HepG2 (cell line): ENCODE data around the gene PIK3C2B. TPM values are rescaled to one million over a fixed set of nuclear protein-coding genes. Genes with fewer than 3 reads are reported as not detected.

Experiments
- ATAC-seq: fragments of 200-7000 bp; cut with Tn5 transposase; 3 replicates; pipeline ENCODE4 v1.9.1; 2020; ENCODE audit warnings: mild to moderate bottlenecking, moderate library complexity
- BruUV-seq: library from RNA; stranded (reverse); fragments of 400-500 nt; replicated peaks from 2 replicates; lab custom pipeline; 2021; lab: Mats Ljungman, UMichigan
- CTCF ChIA-PET: fragments of 300-600 bp; formaldehyde crosslinking; extraction: SDS; loops from one replicate; lab custom pipeline; 2021; ENCODE audit warnings: low total read pairs, inconsistent platforms, low intra/inter-chr PET ratio; lab: Yijun Ruan, JAX
- POLR2A ChIA-PET: fragments of 350-600 bp; sonication (Branson Sonifier 250); formaldehyde crosslinking; loops from one replicate; lab custom pipeline; 2020; ENCODE audit warnings: antibody characterized with exemption, inconsistent platforms; lab: Yijun Ruan, JAX
- DNase-seq: peaks from one replicate; pipeline ENCODE4 v3.0.0-alpha.2; 2015; ENCODE audit warnings: low spot score
- FAIRE-seq: peaks from 3 replicates; lab custom pipeline; 2011; peaks lifted over from hg19 to GRCh38; lab: Jason Lieb, UNC
- H2AFZ ChIP-seq: one replicate; pipeline ENCODE4 v1.6.1; 2011; ENCODE audit warnings: low read length, inconsistent platforms
- H3K27ac ChIP-seq: fragments of 300-600 bp; 3 replicates; pipeline ENCODE4 v1.8.0; 2011; ENCODE audit warnings: mixed run types, mild to moderate bottlenecking, mixed read lengths, low read length, inconsistent platforms; ENCODE audit not compliant: insufficient read depth; ENCODE audit errors: extremely low read length
- H3K27me3 ChIP-seq, 2 experiments: fragments of 200-600 bp in 1 of 2; 2 replicates in 1 of 2; 3 replicates in 1 of 2; pipeline versions ENCODE4 v1.6.0 to v1.8.0; 2011; ENCODE audit warnings: low read length in 2 of 2, mild to moderate bottlenecking in 2 of 2, moderate library complexity in 2 of 2, inconsistent platforms in 1 of 2; ENCODE audit not compliant: insufficient read depth in 2 of 2, control insufficient read depth in 1 of 2
- H3K36me3 ChIP-seq, 2 experiments: fragments of 200-600 bp in 1 of 2; replicated peaks in 1 of 2; 2 replicates in 1 of 2; 3 replicates in 1 of 2; pipeline versions ENCODE4 v1.5.1 to v1.8.0; 2011; ENCODE audit warnings: low read length in 2 of 2, inconsistent platforms in 1 of 2; ENCODE audit not compliant: insufficient read depth in 2 of 2, control insufficient read depth in 1 of 2
- H3K4me1 ChIP-seq: 2 replicates; pipeline ENCODE4 v1.5.1; 2012; ENCODE audit warnings: low read length, inconsistent platforms; ENCODE audit not compliant: insufficient read depth
- H3K4me2 ChIP-seq: 2 replicates; pipeline ENCODE4 v1.6.0; 2011; ENCODE audit warnings: low read depth, low read length, inconsistent platforms
- H3K4me3 ChIP-seq, 3 experiments: fragments of 200-600 bp in 1 of 3; sonication (generic), shearing (Covaris generic) in 1 of 3; replicated peaks in 1 of 3; 2 replicates each; pipeline ENCODE4 v1.5.1; 2011 to 2016; ENCODE audit warnings: low read length in 3 of 3, inconsistent platforms in 2 of 3, low read depth in 2 of 3, mild to moderate bottlenecking in 2 of 3, control low read depth in 1 of 3, mixed read lengths in 1 of 3; ENCODE audit not compliant: insufficient read depth in 1 of 3
- H3K79me2 ChIP-seq: one replicate; pipeline ENCODE4 v1.6.1; 2011; ENCODE audit warnings: low read length, inconsistent platforms; ENCODE audit not compliant: insufficient read depth
- H3K9ac ChIP-seq: 2 replicates; pipeline ENCODE4 v1.6.0; 2011; ENCODE audit warnings: mild to moderate bottlenecking, low read depth, low read length, inconsistent platforms; ENCODE audit not compliant: insufficient read depth
- H3K9me3 ChIP-seq: 2 replicates; pipeline ENCODE4 v1.5.1; 2012; ENCODE audit warnings: mild to moderate bottlenecking, low read length
- H4K20me1 ChIP-seq: 2 replicates; pipeline ENCODE4 v1.6.0; 2011; ENCODE audit warnings: inconsistent platforms, mild to moderate bottlenecking, low read length, moderate library complexity; ENCODE audit not compliant: insufficient read depth
- NR2C2 ChIP-seq: sonication (generic); formaldehyde crosslinking; IDR thresholded peaks from 2 replicates; pipeline ENCODE4 v1.4.0; 2020; ENCODE audit warnings: missing genetic modification reagents, mild to moderate bottlenecking, moderate library complexity, borderline replicate concordance
- NR2F2 ChIP-seq: IDR thresholded peaks from 2 replicates; pipeline ENCODE4 v1.6.1; 2012; ENCODE audit warnings: low read depth, inconsistent platforms, borderline replicate concordance
- STAT5B ChIP-seq: sonication (generic); formaldehyde crosslinking; IDR thresholded peaks from 2 replicates; pipeline ENCODE4 v1.4.0; 2020; ENCODE audit warnings: missing genetic modification reagents
- ZNF256 ChIP-seq: sonication (generic); formaldehyde crosslinking; conservative IDR thresholded peaks from 2 replicates; pipeline ENCODE4 v1.4.0; 2020; ENCODE audit warnings: missing genetic modification reagents
- whole genome bisulfite sequencing: methylation state at CpG from one replicate; pipeline ENCODE4 v1.1.6; 2017; ENCODE audit warnings: low lambda C conversion rate; 5-methylcytosine and 5-hydroxymethylcytosine counted together
- in situ Hi-C: cut with HindIII; loops from 2 replicates; pipeline ENCODE4 v1.10.0; 2017; ENCODE audit warnings: low pct_unique_long_range_greater_than_20kb; ENCODE audit not compliant: extremely low pct_ligation_motif_present
- intact Hi-C: fragments of 100-400 bp; cut with micrococcal nuclease; formaldehyde crosslinking; loops from one replicate; pipeline ENCODE4 v1.10.0; 2022; ENCODE audit not compliant: unreplicated experiment
- polyA plus RNA-seq, 8 experiments: library from polyadenylated mRNA; depleted of rRNA in 3 of 8; stranded (reverse) in 7 of 8; unstranded in 1 of 8; fragments of >200 nt; fragmentation: Illumina TruSeq in 4 of 8; extraction: Trizol in 4 of 8; gene quantifications; 2 replicates each; pipeline versions ENCODE4 v1.2.1 to v1.2.3, GENCODE V29; 2011 to 2016; ENCODE audit warnings: low read depth in 4 of 8, missing spikeins in 1 of 8, mixed read lengths in 1 of 8; ENCODE audit not compliant: insufficient read depth in 1 of 8
- total RNA-seq, 5 experiments: library from RNA; depleted of rRNA; stranded (reverse); fragments of >200 nt; fragmentation: Illumina TruSeq; extraction: Trizol; gene quantifications; 2 replicates each; pipeline ENCODE4 v1.2.3, GENCODE V29; 2016; ENCODE audit warnings: low read depth in 1 of 5
- TF ChIP-seq, protein P1 (sequence below): sonication (generic); formaldehyde crosslinking; IDR thresholded peaks from 2 replicates; pipeline ENCODE4 v1.5.1; 2020; ENCODE audit warnings: mild to moderate bottlenecking, missing genetic modification reagents, borderline replicate concordance
- TF ChIP-seq, protein P2 (sequence below): sonication (generic); formaldehyde crosslinking; IDR thresholded peaks from 2 replicates; pipeline ENCODE4 v1.9.0; 2021; ENCODE audit warnings: missing genetic modification reagents, mild to moderate bottlenecking, borderline replicate concordance

The PIK3C2B gene
- total and polyA plus RNA-seq, 2 of the 13 experiments (the other 11 are each of a cell fraction or from before 2014, with no cell fraction given): 3.4 to 4.5 TPM

GRCh38 chr1:204450461-204451257 lies 43.9 kb downstream of the PIK3C2B start:
- H3K4me3 ChIP-seq: no peak overlapping the region
- no peak overlapping the region for H3K4me2 ChIP-seq
- no peak overlapping the region for H3K9ac ChIP-seq
- no peaks in the 10 kb centered on the region for H4K20me1 ChIP-seq
- H3K9me3 ChIP-seq: no peaks in the 10 kb centered on the region
- no TSS peak for BruUV-seq
- H3K4me1 ChIP-seq: peaks cover 12% of the 10 kb centered on the region
- ChIA-PET POLR2A (no interaction called here), CTCF (interaction anchor here (1.5 kb wide), 1 partner anchor 53 kb away, joined by 3 read pairs; no protein-coding TSS in a partner anchor)
- WGBS: 79% methylated on average over 7 of the region's 8 CpGs
- H3K79me2 ChIP-seq: no peaks in the 10 kb centered on the region
- H3K36me3 ChIP-seq: peaks cover 0 to 4% of the 10 kb centered on the region in 2 experiments; a peak in 2 of 5 replicates
- intact Hi-C loops (no loop called here), in situ Hi-C loops (no loop called here)
- no peaks in the 10 kb centered on the region for H3K27me3 ChIP-seq
- FAIRE-seq: no peak
- no peak overlapping the region for H3K27ac ChIP-seq
- DNase-seq: no peak
- TF ChIP-seq ZNF256 (CRISPR knock-in tag) (no peak), STAT5B (CRISPR knock-in tag) (no peak), NR2F2 (no peak), NR2C2 (CRISPR knock-in tag) (no peak)
- no peak overlapping the region for H2AFZ ChIP-seq
- ATAC-seq: no peak

GRCh38 chr1:204449678-204450280 lies 44.8 kb downstream of the PIK3C2B start:
- H3K9ac ChIP-seq: no peak overlapping the region
- 77% methylated on average over 6 of the region's 8 CpGs for WGBS
- H3K4me1 ChIP-seq: peaks cover 12% of the 10 kb centered on the region
- no peak overlapping the region for H3K4me3 ChIP-seq
- ChIA-PET POLR2A (no interaction called here), CTCF (no interaction called here)
- DNase-seq (no peak), FAIRE-seq (no peak), ATAC-seq (no peak)
- BruUV-seq: no TSS peak
- in situ Hi-C loops: loop anchor here (5.0 kb wide), 1 partner anchor 53 kb away; no protein-coding TSS in a partner anchor
- H3K79me2 ChIP-seq: no peaks in the 10 kb centered on the region
- no peak overlapping the region for H3K27ac ChIP-seq
- no peak overlapping the region for H3K4me2 ChIP-seq
- H3K27me3 ChIP-seq: no peaks in the 10 kb centered on the region
- H3K36me3 ChIP-seq: peaks cover 0 to 3% of the 10 kb centered on the region in 2 experiments; a peak in 1 of 5 replicates
- intact Hi-C loops: no loop called here
- no peaks in the 10 kb centered on the region for H4K20me1 ChIP-seq
- H2AFZ ChIP-seq: no peak overlapping the region
- H3K9me3 ChIP-seq: no peaks in the 10 kb centered on the region
- TF ChIP-seq, protein P1, sequence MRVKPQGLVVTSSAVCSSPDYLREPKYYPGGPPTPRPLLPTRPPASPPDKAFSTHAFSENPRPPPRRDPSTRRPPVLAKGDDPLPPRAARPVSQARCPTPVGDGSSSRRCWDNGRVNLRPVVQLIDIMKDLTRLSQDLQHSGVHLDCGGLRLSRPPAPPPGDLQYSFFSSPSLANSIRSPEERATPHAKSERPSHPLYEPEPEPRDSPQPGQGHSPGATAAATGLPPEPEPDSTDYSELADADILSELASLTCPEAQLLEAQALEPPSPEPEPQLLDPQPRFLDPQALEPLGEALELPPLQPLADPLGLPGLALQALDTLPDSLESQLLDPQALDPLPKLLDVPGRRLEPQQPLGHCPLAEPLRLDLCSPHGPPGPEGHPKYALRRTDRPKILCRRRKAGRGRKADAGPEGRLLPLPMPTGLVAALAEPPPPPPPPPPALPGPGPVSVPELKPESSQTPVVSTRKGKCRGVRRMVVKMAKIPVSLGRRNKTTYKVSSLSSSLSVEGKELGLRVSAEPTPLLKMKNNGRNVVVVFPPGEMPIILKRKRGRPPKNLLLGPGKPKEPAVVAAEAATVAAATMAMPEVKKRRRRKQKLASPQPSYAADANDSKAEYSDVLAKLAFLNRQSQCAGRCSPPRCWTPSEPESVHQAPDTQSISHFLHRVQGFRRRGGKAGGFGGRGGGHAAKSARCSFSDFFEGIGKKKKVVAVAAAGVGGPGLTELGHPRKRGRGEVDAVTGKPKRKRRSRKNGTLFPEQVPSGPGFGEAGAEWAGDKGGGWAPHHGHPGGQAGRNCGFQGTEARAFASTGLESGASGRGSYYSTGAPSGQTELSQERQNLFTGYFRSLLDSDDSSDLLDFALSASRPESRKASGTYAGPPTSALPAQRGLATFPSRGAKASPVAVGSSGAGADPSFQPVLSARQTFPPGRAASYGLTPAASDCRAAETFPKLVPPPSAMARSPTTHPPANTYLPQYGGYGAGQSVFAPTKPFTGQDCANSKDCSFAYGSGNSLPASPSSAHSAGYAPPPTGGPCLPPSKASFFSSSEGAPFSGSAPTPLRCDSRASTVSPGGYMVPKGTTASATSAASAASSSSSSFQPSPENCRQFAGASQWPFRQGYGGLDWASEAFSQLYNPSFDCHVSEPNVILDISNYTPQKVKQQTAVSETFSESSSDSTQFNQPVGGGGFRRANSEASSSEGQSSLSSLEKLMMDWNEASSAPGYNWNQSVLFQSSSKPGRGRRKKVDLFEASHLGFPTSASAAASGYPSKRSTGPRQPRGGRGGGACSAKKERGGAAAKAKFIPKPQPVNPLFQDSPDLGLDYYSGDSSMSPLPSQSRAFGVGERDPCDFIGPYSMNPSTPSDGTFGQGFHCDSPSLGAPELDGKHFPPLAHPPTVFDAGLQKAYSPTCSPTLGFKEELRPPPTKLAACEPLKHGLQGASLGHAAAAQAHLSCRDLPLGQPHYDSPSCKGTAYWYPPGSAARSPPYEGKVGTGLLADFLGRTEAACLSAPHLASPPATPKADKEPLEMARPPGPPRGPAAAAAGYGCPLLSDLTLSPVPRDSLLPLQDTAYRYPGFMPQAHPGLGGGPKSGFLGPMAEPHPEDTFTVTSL: no peak
- TF ChIP-seq, protein P2, sequence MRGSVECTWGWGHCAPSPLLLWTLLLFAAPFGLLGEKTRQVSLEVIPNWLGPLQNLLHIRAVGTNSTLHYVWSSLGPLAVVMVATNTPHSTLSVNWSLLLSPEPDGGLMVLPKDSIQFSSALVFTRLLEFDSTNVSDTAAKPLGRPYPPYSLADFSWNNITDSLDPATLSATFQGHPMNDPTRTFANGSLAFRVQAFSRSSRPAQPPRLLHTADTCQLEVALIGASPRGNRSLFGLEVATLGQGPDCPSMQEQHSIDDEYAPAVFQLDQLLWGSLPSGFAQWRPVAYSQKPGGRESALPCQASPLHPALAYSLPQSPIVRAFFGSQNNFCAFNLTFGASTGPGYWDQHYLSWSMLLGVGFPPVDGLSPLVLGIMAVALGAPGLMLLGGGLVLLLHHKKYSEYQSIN (CRISPR knock-in tag): no peak
